OCI-LY7 (cell line): ENCODE results near the gene PCBD2. TPM values are rescaled to one million over a fixed set of nuclear protein-coding genes. Genes with fewer than 3 reads are reported as not detected.

ENCODE experiments used
- BruUV-seq: library from RNA; stranded (reverse); fragments of 400-500 nt; replicated peaks from 2 replicates; lab custom pipeline; 2021; lab: Mats Ljungman, UMichigan
- CTCF ChIA-PET: fragments of 300-600 bp; sonication (Branson Sonifier 250); formaldehyde crosslinking; loops from one replicate; lab custom pipeline; 2022; ENCODE audit warnings: antibody characterized with exemption; ENCODE audit not compliant: unreplicated experiment; lab: Charles Lee
- POLR2A ChIA-PET: fragments of 300-600 bp; sonication (Branson Sonifier 250); formaldehyde crosslinking; loops from one replicate; lab custom pipeline; 2022; ENCODE audit warnings: antibody characterized with exemption; lab: Charles Lee
- DNase-seq: peaks from one replicate; pipeline ENCODE4 v3.0.0-alpha.2; 2015; ENCODE audit warnings: low spot score
- H2AFZ ChIP-seq: fragments of 200-600 bp; sonication (generic), shearing (Covaris generic); 2 replicates; pipeline ENCODE4 v1.6.1; 2014; ENCODE audit warnings: mild to moderate bottlenecking, antibody characterized with exemption, low read length, moderate library complexity
- H3K27ac ChIP-seq: fragments of 200-600 bp; sonication (generic); 2 replicates; pipeline ENCODE4 v1.5.1; 2014; ENCODE audit warnings: mixed run types, low read depth, mild to moderate bottlenecking, moderate library complexity, low read length, inconsistent platforms; ENCODE audit not compliant: poor library complexity, severe bottlenecking
- H3K36me3 ChIP-seq: fragments of 200-600 bp; sonication (generic); 2 replicates; pipeline ENCODE4 v1.6.1; 2014; ENCODE audit warnings: mild to moderate bottlenecking, antibody characterized with exemption, low read length, moderate library complexity, mixed read lengths; ENCODE audit not compliant: insufficient read depth
- H3K4me1 ChIP-seq: fragments of 200-600 bp; sonication (generic); 2 replicates; pipeline ENCODE4 v1.5.1; 2014; ENCODE audit warnings: mild to moderate bottlenecking, low read length; ENCODE audit not compliant: insufficient read depth, poor library complexity, severe bottlenecking
- H3K4me2 ChIP-seq: fragments of 200-600 bp; sonication (generic); 2 replicates; pipeline ENCODE4 v1.6.1; 2014; ENCODE audit warnings: mild to moderate bottlenecking, low read length
- H3K4me3 ChIP-seq: fragments of 200-600 bp; sonication (generic); 2 replicates; pipeline ENCODE4 v1.5.1; 2014; ENCODE audit warnings: mild to moderate bottlenecking, low read depth, low read length; ENCODE audit not compliant: poor library complexity, severe bottlenecking
- H3K79me2 ChIP-seq: fragments of 200-600 bp; sonication (generic); 2 replicates; pipeline ENCODE4 v1.6.1; 2016; ENCODE audit warnings: low read depth, mild to moderate bottlenecking, low read length, moderate library complexity, mixed read lengths; ENCODE audit not compliant: insufficient read depth
- H3K9me2 ChIP-seq: fragments of 200-600 bp; sonication (generic); 2 replicates; pipeline ENCODE4 v1.6.1; 2016; ENCODE audit warnings: mild to moderate bottlenecking, low read length, mixed read lengths; ENCODE audit not compliant: insufficient read depth
- H3K9me3 ChIP-seq: fragments of 200-600 bp; sonication (generic); 2 replicates; pipeline ENCODE4 v1.6.1; 2014; ENCODE audit warnings: mild to moderate bottlenecking, mixed run types, low read length, mixed read lengths
- H4K20me1 ChIP-seq: fragments of 200-600 bp; sonication (generic); 2 replicates; pipeline ENCODE4 v1.6.1; 2014; ENCODE audit warnings: mild to moderate bottlenecking, antibody characterized with exemption, low read length, moderate library complexity, mixed read lengths; ENCODE audit not compliant: insufficient read depth
- CTCF ChIP-seq: fragments of 200-600 bp; sonication (generic); conservative IDR thresholded peaks from 2 replicates; pipeline ENCODE4 v1.5.1; 2014; ENCODE audit warnings: mild to moderate bottlenecking, antibody characterized with exemption, low read length, moderate library complexity, mixed read lengths
- EZH2phosphoT487 ChIP-seq: fragments of 200-600 bp; sonication (generic); IDR thresholded peaks from 2 replicates; pipeline ENCODE4 v1.6.1; 2018; ENCODE audit warnings: low read depth, borderline replicate concordance, mild to moderate bottlenecking, mixed run types, antibody characterized with exemption, low read length, moderate library complexity, mixed read lengths
- intact Hi-C: fragments of 100-400 bp; cut with micrococcal nuclease; formaldehyde crosslinking; loops from one replicate; pipeline ENCODE4 v1.10.0; 2022; ENCODE audit not compliant: unreplicated experiment
- total RNA-seq, 2 experiments: library from RNA; depleted of rRNA in 1 of 2; stranded (reverse); fragments of >200 nt in 1 of 2; shearing (Covaris generic) in 1 of 2; gene quantifications; 2 replicates each; pipeline ENCODE4 v1.2.3, GENCODE V29; 2014 to 2022

The PCBD2 gene
- total RNA-seq, 2 experiments from 2014 or later = 12.2 to 34.3 TPM

GRCh38 chr5:134945041-134945440 lies 40.1 kb downstream of the PCBD2 start:
- peaks cover 4% of the 10 kb centered on the region; the same call in 1 of the 2 replicates for H3K36me3 ChIP-seq
- no peak for TF ChIP-seq CTCF
- no peak for TF ChIP-seq EZH2phosphoT487
- H2AFZ ChIP-seq = no peak overlapping the region
- ChIA-PET POLR2A (interaction anchor here (1.2 kb wide), 1 partner anchor 11 kb away, joined by 6 read pairs; no protein-coding TSS in a partner anchor), CTCF (no interaction called here)
- H3K4me2 ChIP-seq = no peak overlapping the region
- no peaks in the 10 kb centered on the region for H4K20me1 ChIP-seq
- no peak overlapping the region for H3K4me3 ChIP-seq
- H3K4me1 ChIP-seq = no peaks in the 10 kb centered on the region
- H3K79me2 ChIP-seq = no peaks in the 10 kb centered on the region
- H3K27ac ChIP-seq = no peak overlapping the region
- intact Hi-C loops = no loop called here
- no peaks in the 10 kb centered on the region for H3K9me3 ChIP-seq
- no TSS peak for BruUV-seq
- DNase-seq = no peak
- H3K9me2 ChIP-seq = no peaks in the 10 kb centered on the region

- POLR2A ChIA-PET = interaction anchor here (0.5 to 2.1 kb wide), 4 partner anchors 14 to 230 kb away, joined by 3 to 9 read pairs (median 6); no protein-coding TSS in a partner anchor
Observed at GRCh38 chr5:134948911-134949310, 44.0 kb downstream of the PCBD2 start.

More at GRCh38 chr5:134948911-134949310, 44.0 kb downstream of the PCBD2 start:
- H3K4me2 ChIP-seq = no peak overlapping the region
- BruUV-seq = no TSS peak
- H3K4me3 ChIP-seq = no peak overlapping the region
- H3K4me1 ChIP-seq = no peaks in the 10 kb centered on the region
- H3K79me2 ChIP-seq = no peaks in the 10 kb centered on the region
- CTCF ChIA-PET = interaction anchor here (0.6 kb wide), 1 partner anchor 106 kb away, joined by 4 read pairs; no protein-coding TSS in a partner anchor
- no peak for TF ChIP-seq CTCF
- TF ChIP-seq EZH2phosphoT487 = no peak
- no peaks in the 10 kb centered on the region for H3K36me3 ChIP-seq
- intact Hi-C loops = no loop called here
- H2AFZ ChIP-seq = no peak overlapping the region
- H3K9me3 ChIP-seq = 0 out of 2 replicates have a peak, but pooled peaks cover 1% of the 10 kb centered on the region
- DNase-seq = no peak
- H4K20me1 ChIP-seq = no peaks in the 10 kb centered on the region
- H3K9me2 ChIP-seq = no peaks in the 10 kb centered on the region
- no peak overlapping the region for H3K27ac ChIP-seq
